HepG2 (cell line): ENCODE measurements around the gene CHN2. TPM values are rescaled to one million over a fixed set of nuclear protein-coding genes. Genes with fewer than 3 reads are reported as not detected.

Experiments
- ATF7 ChIP-seq, 2 experiments: fragments of 450-650 bp in 1 of 2; sonication (generic) in 1 of 2; formaldehyde crosslinking in 1 of 2; IDR thresholded peaks; 2 replicates each; pipeline versions ENCODE4 v1.4.0 to v1.6.1; 2016 to 2020; ENCODE audit warnings: antibody characterized with exemption in 1 of 2, mild to moderate bottlenecking in 1 of 2, missing genetic modification reagents in 1 of 2
- ELF1 ChIP-seq: sonication (generic); formaldehyde crosslinking; IDR thresholded peaks from 2 replicates; pipeline ENCODE4 v1.4.0; 2020; ENCODE audit warnings: missing genetic modification reagents
- GATA4 ChIP-seq: sonication (generic); IDR thresholded peaks from 2 replicates; pipeline ENCODE4 v1.6.1; 2016; ENCODE audit warnings: antibody characterized with exemption, low read depth, borderline replicate concordance
- IRF2 ChIP-seq: IDR thresholded peaks from 2 replicates; pipeline ENCODE4 v1.6.1; 2018; ENCODE audit warnings: missing genetic modification reagents, missing compliant biosample characterization
- KLF6 ChIP-seq: IDR thresholded peaks from 2 replicates; pipeline ENCODE4 v1.8.0; 2016; ENCODE audit warnings: missing biosample characterization, missing genetic modification reagents
- ZNF142 ChIP-seq: sonication (generic); formaldehyde crosslinking; IDR thresholded peaks from 2 replicates; pipeline ENCODE4 v1.4.0; 2020; ENCODE audit warnings: missing genetic modification reagents
- ZNF224 ChIP-seq: sonication (generic); formaldehyde crosslinking; IDR thresholded peaks from 2 replicates; pipeline ENCODE4 v1.5.0; 2020; ENCODE audit warnings: mild to moderate bottlenecking, missing genetic modification reagents
- polyA plus RNA-seq, 8 experiments: library from polyadenylated mRNA; depleted of rRNA in 3 of 8; stranded (reverse) in 7 of 8; unstranded in 1 of 8; fragments of >200 nt; fragmentation: Illumina TruSeq in 4 of 8; extraction: Trizol in 4 of 8; gene quantifications; 2 replicates each; pipeline versions ENCODE4 v1.2.1 to v1.2.3, GENCODE V29; 2011 to 2016; ENCODE audit warnings: low read depth in 4 of 8, missing spikeins in 1 of 8, mixed read lengths in 1 of 8; ENCODE audit not compliant: insufficient read depth in 1 of 8
- total RNA-seq, 5 experiments: library from RNA; depleted of rRNA; stranded (reverse); fragments of >200 nt; fragmentation: Illumina TruSeq; extraction: Trizol; gene quantifications; 2 replicates each; pipeline ENCODE4 v1.2.3, GENCODE V29; 2016; ENCODE audit warnings: low read depth in 1 of 5
- TF ChIP-seq, protein P1 (sequence below): sonication (generic); formaldehyde crosslinking; IDR thresholded peaks from 2 replicates; pipeline ENCODE4 v1.5.0; 2020; ENCODE audit warnings: missing genetic modification reagents, mild to moderate bottlenecking, borderline replicate concordance
- TF ChIP-seq, protein P2 (sequence below): sonication (generic); formaldehyde crosslinking; IDR thresholded peaks from 2 replicates; pipeline ENCODE4 v1.8.1; 2023; ENCODE audit warnings: mild to moderate bottlenecking, moderate library complexity, missing genetic modification reagents
- TF ChIP-seq, protein P3 (sequence below), 2 experiments: IDR thresholded peaks; 2 replicates each; pipeline ENCODE4 v1.6.1; 2011 to 2012; ENCODE audit warnings: low read length in 2 of 2, borderline replicate concordance in 1 of 2, low read depth in 1 of 2, mild to moderate bottlenecking in 1 of 2, moderate library complexity in 1 of 2
- TF ChIP-seq, protein P4 (sequence below): sonication (generic); formaldehyde crosslinking; IDR thresholded peaks from 2 replicates; pipeline ENCODE4 v1.4.0; 2020; ENCODE audit warnings: missing genetic modification reagents

CHN2 gene
- total and polyA plus RNA-seq, 2 of the 13 experiments (the other 11 are each of a cell fraction or from before 2014, with no cell fraction given), result 23.5 to 30.5 TPM

GRCh38 chr7:29230871-29231345, 36.3 kb downstream of the CHN2 start (continued):
- TF ChIP-seq ZNF142 (CRISPR knock-in tag) (no peak; the same call in 1 of the 2 replicates), KLF6 (CRISPR knock-in tag) (no peak), IRF2 (CRISPR knock-in tag) (peak; percentile 90), ZNF224 (no peak), GATA4 (no peak), ELF1 (CRISPR knock-in tag) (no peak), ATF7 (IDR thresholded peaks at IDR 0.05) (no peak), ATF7 (CRISPR knock-in tag; IDR thresholded peaks at IDR 0.05) (no peak)
- TF ChIP-seq, protein P1, sequence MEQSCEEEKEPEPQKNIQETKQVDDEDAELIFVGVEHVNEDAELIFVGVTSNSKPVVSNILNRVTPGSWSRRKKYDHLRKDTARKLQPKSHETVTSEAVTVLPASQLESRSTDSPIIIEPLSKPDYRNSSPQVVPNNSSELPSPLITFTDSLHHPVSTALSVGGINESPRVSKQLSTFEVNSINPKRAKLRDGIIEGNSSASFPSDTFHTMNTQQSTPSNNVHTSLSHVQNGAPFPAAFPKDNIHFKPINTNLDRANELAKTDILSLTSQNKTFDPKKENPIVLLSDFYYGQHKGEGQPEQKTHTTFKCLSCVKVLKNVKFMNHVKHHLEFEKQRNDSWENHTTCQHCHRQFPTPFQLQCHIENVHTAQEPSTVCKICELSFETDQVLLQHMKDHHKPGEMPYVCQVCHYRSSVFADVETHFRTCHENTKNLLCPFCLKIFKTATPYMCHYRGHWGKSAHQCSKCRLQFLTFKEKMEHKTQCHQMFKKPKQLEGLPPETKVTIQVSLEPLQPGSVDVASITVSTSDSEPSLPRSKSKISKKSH (CRISPR knock-in tag), result no peak
- TF ChIP-seq, protein P2, sequence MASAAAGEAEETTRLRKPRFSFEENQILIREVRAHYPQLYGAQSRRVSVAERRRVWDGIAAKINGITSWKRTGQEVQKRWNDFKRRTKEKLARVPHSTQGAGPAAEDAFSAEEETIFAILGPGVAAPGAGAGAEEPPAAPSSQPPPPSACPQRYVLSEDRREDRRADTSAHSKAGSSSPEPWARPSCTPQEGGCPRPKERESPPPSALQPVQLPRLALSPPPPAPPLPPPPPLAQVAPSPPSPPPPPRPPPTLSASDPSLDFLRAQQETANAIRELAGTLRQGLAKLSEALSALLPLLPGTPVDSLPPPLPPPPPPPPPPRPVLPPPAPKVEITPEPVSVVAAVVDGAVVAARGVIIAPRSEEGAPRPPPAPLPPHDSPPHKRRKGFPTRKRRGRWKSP, result no peak
- TF ChIP-seq, protein P3, sequence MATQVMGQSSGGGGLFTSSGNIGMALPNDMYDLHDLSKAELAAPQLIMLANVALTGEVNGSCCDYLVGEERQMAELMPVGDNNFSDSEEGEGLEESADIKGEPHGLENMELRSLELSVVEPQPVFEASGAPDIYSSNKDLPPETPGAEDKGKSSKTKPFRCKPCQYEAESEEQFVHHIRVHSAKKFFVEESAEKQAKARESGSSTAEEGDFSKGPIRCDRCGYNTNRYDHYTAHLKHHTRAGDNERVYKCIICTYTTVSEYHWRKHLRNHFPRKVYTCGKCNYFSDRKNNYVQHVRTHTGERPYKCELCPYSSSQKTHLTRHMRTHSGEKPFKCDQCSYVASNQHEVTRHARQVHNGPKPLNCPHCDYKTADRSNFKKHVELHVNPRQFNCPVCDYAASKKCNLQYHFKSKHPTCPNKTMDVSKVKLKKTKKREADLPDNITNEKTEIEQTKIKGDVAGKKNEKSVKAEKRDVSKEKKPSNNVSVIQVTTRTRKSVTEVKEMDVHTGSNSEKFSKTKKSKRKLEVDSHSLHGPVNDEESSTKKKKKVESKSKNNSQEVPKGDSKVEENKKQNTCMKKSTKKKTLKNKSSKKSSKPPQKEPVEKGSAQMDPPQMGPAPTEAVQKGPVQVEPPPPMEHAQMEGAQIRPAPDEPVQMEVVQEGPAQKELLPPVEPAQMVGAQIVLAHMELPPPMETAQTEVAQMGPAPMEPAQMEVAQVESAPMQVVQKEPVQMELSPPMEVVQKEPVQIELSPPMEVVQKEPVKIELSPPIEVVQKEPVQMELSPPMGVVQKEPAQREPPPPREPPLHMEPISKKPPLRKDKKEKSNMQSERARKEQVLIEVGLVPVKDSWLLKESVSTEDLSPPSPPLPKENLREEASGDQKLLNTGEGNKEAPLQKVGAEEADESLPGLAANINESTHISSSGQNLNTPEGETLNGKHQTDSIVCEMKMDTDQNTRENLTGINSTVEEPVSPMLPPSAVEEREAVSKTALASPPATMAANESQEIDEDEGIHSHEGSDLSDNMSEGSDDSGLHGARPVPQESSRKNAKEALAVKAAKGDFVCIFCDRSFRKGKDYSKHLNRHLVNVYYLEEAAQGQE (IDR thresholded peaks at IDR 0.05; ENCODE audit: borderline replicate concordance in 1 of 2, low read depth in 1 of 2, low read length in 2 of 2), result 0 out of 4 replicates have a peak, but pooled peaks of 1 of the 2 experiments have one; percentile 32
- TF ChIP-seq, protein P4, sequence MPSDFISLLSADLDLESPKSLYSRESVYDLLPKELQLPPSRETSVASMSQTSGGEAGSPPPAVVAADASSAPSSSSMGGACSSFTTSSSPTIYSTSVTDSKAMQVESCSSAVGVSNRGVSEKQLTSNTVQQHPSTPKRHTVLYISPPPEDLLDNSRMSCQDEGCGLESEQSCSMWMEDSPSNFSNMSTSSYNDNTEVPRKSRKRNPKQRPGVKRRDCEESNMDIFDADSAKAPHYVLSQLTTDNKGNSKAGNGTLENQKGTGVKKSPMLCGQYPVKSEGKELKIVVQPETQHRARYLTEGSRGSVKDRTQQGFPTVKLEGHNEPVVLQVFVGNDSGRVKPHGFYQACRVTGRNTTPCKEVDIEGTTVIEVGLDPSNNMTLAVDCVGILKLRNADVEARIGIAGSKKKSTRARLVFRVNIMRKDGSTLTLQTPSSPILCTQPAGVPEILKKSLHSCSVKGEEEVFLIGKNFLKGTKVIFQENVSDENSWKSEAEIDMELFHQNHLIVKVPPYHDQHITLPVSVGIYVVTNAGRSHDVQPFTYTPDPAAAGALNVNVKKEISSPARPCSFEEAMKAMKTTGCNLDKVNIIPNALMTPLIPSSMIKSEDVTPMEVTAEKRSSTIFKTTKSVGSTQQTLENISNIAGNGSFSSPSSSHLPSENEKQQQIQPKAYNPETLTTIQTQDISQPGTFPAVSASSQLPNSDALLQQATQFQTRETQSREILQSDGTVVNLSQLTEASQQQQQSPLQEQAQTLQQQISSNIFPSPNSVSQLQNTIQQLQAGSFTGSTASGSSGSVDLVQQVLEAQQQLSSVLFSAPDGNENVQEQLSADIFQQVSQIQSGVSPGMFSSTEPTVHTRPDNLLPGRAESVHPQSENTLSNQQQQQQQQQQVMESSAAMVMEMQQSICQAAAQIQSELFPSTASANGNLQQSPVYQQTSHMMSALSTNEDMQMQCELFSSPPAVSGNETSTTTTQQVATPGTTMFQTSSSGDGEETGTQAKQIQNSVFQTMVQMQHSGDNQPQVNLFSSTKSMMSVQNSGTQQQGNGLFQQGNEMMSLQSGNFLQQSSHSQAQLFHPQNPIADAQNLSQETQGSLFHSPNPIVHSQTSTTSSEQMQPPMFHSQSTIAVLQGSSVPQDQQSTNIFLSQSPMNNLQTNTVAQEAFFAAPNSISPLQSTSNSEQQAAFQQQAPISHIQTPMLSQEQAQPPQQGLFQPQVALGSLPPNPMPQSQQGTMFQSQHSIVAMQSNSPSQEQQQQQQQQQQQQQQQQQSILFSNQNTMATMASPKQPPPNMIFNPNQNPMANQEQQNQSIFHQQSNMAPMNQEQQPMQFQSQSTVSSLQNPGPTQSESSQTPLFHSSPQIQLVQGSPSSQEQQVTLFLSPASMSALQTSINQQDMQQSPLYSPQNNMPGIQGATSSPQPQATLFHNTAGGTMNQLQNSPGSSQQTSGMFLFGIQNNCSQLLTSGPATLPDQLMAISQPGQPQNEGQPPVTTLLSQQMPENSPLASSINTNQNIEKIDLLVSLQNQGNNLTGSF, result no peak
